Karpas-422 (cell line): Measurements from ENCODE around the gene TXN2. TPM values are rescaled to one million over a fixed set of nuclear protein-coding genes. Genes with fewer than 3 reads are reported as not detected.
A peak's percentile ranks its signal among the peaks of the same experiment; 100 is the strongest.
"Not testable (repeated sequence)": the region's sequence is repeated elsewhere in the genome, so short reads cannot be mapped to it uniquely, and the experiment has no call there.

Source experiments
- DNase-seq: peaks from one replicate; pipeline ENCODE4 v3.0.0-alpha.2; 2015
- H2AFZ ChIP-seq: fragments of 200-600 bp; sonication (generic); 2 replicates; pipeline ENCODE4 v1.6.1; 2014; ENCODE audit warnings: antibody characterized with exemption, low read length, mixed read lengths
- H3K27ac ChIP-seq: fragments of 200-600 bp; sonication (generic); 2 replicates; pipeline ENCODE4 v1.5.1; 2014; ENCODE audit warnings: mild to moderate bottlenecking, low read length, moderate library complexity
- H3K27me3 ChIP-seq: fragments of 200-600 bp; sonication (generic); 2 replicates; pipeline ENCODE4 v1.6.1; 2014; ENCODE audit warnings: low read length, mixed read lengths
- H3K36me3 ChIP-seq: fragments of 200-600 bp; sonication (generic); 2 replicates; pipeline ENCODE4 v1.6.1; 2014; ENCODE audit warnings: low read length, mixed read lengths; ENCODE audit not compliant: insufficient read depth
- H3K4me1 ChIP-seq: fragments of 200-600 bp; sonication (generic); 2 replicates; pipeline ENCODE4 v1.6.1; 2014; ENCODE audit warnings: mild to moderate bottlenecking, low read length, mixed read lengths
- H3K4me2 ChIP-seq: fragments of 200-600 bp; sonication (generic); 2 replicates; pipeline ENCODE4 v1.6.1; 2014; ENCODE audit warnings: low read length, low read depth, mild to moderate bottlenecking; ENCODE audit not compliant: poor library complexity, severe bottlenecking
- H3K4me3 ChIP-seq: fragments of 200-600 bp; sonication (generic); 2 replicates; pipeline ENCODE4 v1.5.1; 2014; ENCODE audit warnings: mild to moderate bottlenecking, antibody characterized with exemption, low read length, mixed read lengths
- H3K79me2 ChIP-seq: fragments of 200-600 bp; sonication (generic); 2 replicates; pipeline ENCODE4 v1.6.1; 2014; ENCODE audit warnings: mild to moderate bottlenecking, low read length, mixed read lengths
- H3K9ac ChIP-seq: fragments of 200-600 bp; sonication (generic); 2 replicates; pipeline ENCODE4 v1.6.0; 2014; ENCODE audit warnings: low read length
- H3K9me2 ChIP-seq: fragments of 200-600 bp; sonication (generic), shearing (Covaris generic); replicated peaks from 2 replicates; pipeline ENCODE4 v1.6.0; 2014; ENCODE audit warnings: mild to moderate bottlenecking, low read length, moderate library complexity; ENCODE audit not compliant: insufficient read depth
- H3K9me3 ChIP-seq: fragments of 300-700, 200-600 bp; sonication (generic); 2 replicates; pipeline ENCODE4 v1.6.1; 2014; ENCODE audit warnings: low read length, mixed read lengths
- H4K20me1 ChIP-seq: fragments of 200-600 bp; sonication (generic); 2 replicates; pipeline ENCODE4 v1.6.1; 2014; ENCODE audit warnings: mild to moderate bottlenecking, antibody characterized with exemption, low read length, low read depth; ENCODE audit not compliant: insufficient read depth
- total RNA-seq: library from RNA; depleted of rRNA; stranded (reverse); fragments of >200 nt; shearing (Covaris generic); gene quantifications from 2 replicates; pipeline ENCODE4 v1.2.3, GENCODE V29; 2014; ENCODE audit warnings: low replicate concordance

Gene TXN2
- total RNA-seq, 1 experiment from 2014 or later = 26.7 TPM

DNA sequence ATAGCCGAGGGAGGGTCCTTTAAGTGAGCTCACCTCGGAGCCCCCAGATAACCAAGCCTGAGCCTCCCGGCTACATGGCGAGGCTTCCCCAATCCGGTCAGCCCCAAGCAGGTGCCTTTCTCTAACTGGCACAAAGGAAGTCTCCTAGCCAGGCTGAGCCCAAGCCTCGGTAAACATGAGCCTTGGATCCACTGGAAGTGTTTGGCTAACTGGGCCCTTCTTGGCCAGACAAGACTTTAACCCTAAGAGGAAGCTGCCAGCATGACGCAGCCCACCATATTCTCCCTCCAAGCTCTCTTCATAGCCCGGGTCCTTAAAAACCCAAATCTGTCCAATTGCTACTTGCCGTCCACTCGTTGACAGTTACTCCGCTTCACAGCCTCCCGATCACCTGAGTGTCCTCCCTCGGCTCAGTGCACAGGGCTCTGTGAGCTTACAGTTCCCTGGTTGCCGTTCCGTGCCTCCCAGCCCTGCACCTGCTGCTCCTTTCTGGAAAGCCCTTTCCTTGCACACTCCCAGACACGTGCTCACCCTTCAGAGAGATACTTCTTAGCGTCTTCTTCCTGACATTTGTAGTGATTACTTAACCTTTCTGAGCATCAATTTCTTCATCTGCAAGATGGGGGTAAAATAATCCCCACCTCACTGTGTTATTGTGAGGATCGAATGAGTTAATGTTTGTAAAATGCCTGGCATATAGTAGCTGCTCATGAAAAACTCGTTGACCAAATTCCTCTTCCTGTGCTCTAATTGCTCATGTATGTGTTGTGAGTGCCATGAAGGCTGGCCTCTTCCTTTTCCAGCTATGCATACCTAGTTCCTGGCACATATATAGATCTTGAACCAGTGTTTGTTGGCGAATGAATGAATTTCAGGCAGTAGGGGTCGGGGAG is 25.6 kb downstream of the TXN2 start:
- Histone ChIP-seq H2AFZ (peak overlapping the region; percentile 88; the same call in 1 of the 2 replicates), H3K79me2 (no peaks in the 10 kb centered on the region), H3K9ac (peak overlapping the region; percentile 68), H3K9me3 (no peaks in the 10 kb centered on the region), H3K36me3 (no peaks in the 10 kb centered on the region), H3K9me2 (no peaks in the 10 kb centered on the region), H3K4me3 (peak overlapping the region; percentile 60), H4K20me1 (no peaks in the 10 kb centered on the region), H3K27ac (no peak overlapping the region), H3K4me1 (peaks cover 28% of the 10 kb centered on the region), H3K4me2 (peak overlapping the region; percentile 71), H3K27me3 (no peaks in the 10 kb centered on the region)
- no peak for DNase-seq

DNA sequence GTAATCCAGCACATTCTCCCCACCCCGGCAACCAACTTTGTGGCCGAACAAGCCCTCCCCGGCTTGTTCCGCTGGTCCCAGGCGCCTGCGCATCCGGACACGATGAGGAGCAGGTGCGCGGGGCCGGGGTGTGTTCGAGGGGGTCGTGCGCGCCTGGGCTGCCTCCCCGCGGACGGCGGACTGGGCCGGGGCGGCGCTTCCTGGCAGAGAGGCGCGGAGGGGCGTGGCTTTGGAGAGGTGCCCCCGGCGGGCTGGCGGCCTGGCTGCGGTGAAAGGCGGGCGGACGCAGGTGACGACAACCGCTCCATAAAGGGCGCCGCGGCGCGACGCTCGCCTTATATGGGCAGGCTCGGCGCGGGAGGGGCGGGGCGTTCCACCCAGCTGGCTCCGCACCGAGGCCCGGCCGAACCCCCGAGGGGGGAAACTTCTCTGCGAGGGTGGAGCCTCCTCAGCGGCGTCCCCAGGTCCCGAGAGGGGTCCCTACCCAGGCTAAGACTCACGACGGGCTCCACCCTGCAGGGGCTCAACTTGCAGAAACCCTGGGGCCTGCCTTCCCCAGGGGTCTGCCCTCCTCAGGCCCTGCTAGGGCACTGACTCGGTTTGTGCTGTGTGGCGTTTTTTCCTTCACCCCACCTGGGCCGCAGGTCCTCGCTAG is 26.4 kb downstream of the TXN2 start:
- Histone ChIP-seq H3K4me2 (peak overlapping the region; percentile 71), H3K9ac (peak overlapping the region; percentile 68), H2AFZ (peak overlapping the region; percentile 88), H3K79me2 (no peaks in the 10 kb centered on the region), H3K36me3 (no peaks in the 10 kb centered on the region), H3K27ac (no peak overlapping the region), H3K9me2 (no peaks in the 10 kb centered on the region), H3K4me3 (peak overlapping the region; percentile 60), H4K20me1 (no peaks in the 10 kb centered on the region), H3K9me3 (no peaks in the 10 kb centered on the region), H3K27me3 (no peaks in the 10 kb centered on the region), H3K4me1 (peaks cover 28% of the 10 kb centered on the region)
- DNase-seq = peak; percentile 90

DNA sequence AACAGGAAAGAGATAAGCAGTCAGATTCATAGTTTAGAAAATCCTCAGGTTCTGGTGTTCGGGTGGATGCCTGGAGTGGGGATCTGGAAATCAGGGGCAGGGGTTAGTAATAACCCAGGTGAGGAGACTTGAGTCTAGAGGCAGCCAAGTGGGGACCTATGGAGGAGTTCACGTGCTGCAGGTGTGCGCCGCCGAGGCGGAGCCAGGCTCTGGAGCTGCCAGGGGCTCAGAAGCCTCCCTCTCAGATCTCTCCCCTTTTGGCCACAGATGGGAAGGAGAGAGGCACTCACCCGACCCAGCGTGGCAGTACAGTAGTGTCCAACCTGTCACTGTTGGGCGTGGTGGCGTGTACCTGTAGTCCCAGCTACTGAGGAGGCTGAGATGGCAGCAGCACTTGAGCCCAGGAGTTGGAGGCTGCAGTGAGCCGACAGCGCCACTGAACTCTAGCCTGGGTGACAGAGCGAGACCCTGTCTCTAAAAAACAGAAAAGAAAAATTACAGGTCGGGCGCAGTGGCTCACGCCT is 27.5 kb downstream of the TXN2 start:
- no peak overlapping the region for H3K4me3 ChIP-seq
- DNase-seq = no peak
- H3K4me2 ChIP-seq = no peak overlapping the region

DNA sequence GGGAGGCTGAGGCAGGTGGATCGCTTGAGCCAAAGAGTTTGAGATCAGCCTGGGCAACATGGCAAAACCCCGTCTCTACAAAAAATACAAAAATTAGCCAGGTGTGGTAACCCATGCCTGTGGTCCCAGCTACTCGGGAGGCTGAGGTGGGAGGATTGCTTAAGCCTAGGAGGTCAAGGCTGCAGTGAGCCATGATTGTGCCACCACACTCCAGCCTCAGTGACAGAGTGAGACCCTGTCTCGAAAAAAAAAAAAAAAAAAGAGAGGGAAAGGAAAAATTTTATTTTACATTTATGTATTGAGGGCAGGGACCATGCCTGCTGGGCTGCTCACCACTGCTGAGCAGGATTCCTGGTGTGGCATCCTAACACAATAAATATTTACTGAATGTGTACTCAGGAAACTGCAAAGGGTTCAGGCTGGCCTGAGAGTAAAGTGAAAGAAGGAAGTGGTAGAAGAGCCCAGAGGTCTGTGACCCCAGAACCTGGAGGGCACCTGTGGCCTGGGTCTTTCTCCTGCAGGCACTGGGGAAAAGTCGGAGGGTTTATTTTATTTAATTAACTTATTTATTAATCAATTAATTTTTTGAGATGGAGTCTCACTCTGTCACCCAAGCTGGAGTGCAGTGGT is 28.3 kb downstream of the TXN2 start:
- H3K9ac ChIP-seq, H3K79me2 ChIP-seq, H3K9me2 ChIP-seq, H3K36me3 ChIP-seq, DNase-seq, H3K9me3 ChIP-seq, H3K4me3 ChIP-seq, H3K4me2 ChIP-seq, H2AFZ ChIP-seq, H3K27me3 ChIP-seq, H3K27ac ChIP-seq, H4K20me1 ChIP-seq: not testable (repeated sequence)
- H3K4me1 ChIP-seq = peaks cover 31% of the 10 kb centered on the region

More for the DNA sequence above, 27.5 kb downstream of the TXN2 start:
- H3K4me1 ChIP-seq = peaks cover 31% of the 10 kb centered on the region
- H3K9ac ChIP-seq = no peak overlapping the region
- no peaks in the 10 kb centered on the region for H3K36me3 ChIP-seq
- no peaks in the 10 kb centered on the region for H3K27me3 ChIP-seq
- no peak overlapping the region for H3K27ac ChIP-seq
- no peaks in the 10 kb centered on the region for H3K79me2 ChIP-seq
- no peaks in the 10 kb centered on the region for H3K9me3 ChIP-seq
- H2AFZ ChIP-seq = no peak overlapping the region
- H4K20me1 ChIP-seq = no peaks in the 10 kb centered on the region
- no peaks in the 10 kb centered on the region for H3K9me2 ChIP-seq

DNA sequence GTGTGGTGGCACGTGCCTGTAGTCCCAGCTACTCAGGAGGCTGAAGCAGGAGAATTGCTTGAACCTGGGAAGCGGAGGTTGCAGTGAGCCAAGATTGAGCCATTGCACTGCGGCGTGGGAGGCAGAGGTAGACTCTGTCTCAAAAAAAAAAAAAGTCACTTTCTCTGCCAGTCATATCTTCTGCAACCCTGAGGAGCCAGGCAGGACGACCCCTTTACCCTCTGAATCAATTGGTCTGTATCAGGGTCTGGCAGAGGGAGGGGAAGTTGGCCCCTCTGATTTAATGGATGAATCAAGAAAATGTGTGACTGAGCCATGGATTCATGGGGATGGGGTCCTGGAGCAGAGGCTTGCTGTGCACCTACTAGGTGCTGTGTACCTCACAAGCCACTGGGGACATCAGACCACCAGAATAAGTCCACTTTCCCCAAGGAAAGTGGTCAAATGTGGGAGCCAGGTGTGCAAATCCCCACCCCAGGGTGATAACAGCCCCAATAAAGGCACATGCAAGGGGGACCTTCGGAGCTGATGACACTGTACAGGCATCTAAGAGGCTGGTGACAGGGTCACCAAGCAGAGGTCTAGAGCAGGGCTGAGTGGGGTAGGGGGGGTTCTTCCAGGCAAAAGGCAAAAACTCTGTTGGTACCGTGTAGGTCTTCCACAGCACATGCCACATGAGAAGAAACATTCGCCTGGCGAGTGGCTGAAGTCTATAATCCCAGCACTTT is 29.0 kb downstream of the TXN2 start:
- H3K9me3 ChIP-seq = no peaks in the 10 kb centered on the region
- no peak overlapping the region for H3K4me3 ChIP-seq
- peak overlapping the region; percentile 36 for H3K4me2 ChIP-seq
- H3K4me1 ChIP-seq = peaks cover 31% of the 10 kb centered on the region
- no peak overlapping the region for H3K9ac ChIP-seq
- H3K9me2 ChIP-seq = no peaks in the 10 kb centered on the region
- H2AFZ ChIP-seq = peak overlapping the region; percentile 55; the same call in 1 of the 2 replicates
- no peaks in the 10 kb centered on the region for H4K20me1 ChIP-seq
- no peaks in the 10 kb centered on the region for H3K27me3 ChIP-seq
- H3K27ac ChIP-seq = no peak overlapping the region
- no peak for DNase-seq
- H3K79me2 ChIP-seq = no peaks in the 10 kb centered on the region
- H3K36me3 ChIP-seq = no peaks in the 10 kb centered on the region

DNA sequence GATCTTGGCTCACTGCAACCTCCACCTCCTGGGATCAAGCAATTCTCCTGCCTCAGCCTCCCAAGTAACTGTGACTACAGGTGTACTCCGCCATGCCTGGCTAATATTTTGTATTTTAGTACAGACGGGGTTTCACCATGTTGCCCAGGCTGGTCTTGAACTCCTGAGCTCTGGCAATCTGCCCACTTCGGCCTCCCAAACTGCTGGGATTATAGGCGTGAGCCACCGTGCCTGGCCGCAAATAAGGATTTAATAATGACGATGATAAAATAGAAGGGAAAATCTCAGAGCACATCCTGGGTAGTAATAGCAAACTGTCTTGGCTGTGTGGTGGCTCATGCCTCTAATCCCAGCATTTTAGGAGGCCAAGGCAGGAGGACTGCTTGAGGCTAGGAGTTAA is 30.5 kb downstream of the TXN2 start:
- H3K9me2 ChIP-seq, H3K36me3 ChIP-seq, H3K9me3 ChIP-seq, DNase-seq, H3K4me3 ChIP-seq, H3K27ac ChIP-seq, H4K20me1 ChIP-seq, H3K9ac ChIP-seq, H2AFZ ChIP-seq, H3K27me3 ChIP-seq, H3K4me2 ChIP-seq, H3K79me2 ChIP-seq: not testable (repeated sequence)
- peaks cover 31% of the 10 kb centered on the region for H3K4me1 ChIP-seq

DNA sequence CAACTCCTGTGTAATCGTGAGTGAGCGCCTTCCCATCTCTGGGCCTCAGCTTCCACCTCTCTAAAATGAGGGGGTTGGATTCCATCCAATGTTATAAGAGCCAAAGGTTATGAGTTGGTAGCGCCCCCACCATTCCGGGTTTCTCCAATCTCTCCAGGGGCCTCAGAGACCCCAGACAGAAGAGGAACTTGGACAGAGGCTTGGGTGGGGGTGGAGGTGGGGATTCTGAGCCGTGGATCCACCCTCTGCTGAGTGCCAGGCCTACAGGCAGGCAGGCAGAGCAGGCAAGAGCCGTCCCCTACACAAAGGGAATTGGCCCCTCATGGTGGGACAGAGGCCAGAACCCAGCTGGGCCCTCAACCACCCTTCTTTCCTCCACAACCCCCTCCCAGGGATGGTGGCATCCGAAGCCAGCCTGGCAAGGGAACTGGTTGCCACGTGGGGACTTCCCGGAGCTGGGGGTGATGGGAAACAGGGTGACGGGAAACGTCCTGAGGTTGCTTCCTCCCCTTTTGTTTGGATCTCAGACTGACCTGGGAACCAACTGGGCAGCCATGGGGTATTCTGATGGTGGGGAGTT is 31.8 kb downstream of the TXN2 start:
- peaks cover 20% of the 10 kb centered on the region for H3K4me1 ChIP-seq

More for the DNA sequence above, 31.8 kb downstream of the TXN2 start:
- no peak overlapping the region for H2AFZ ChIP-seq
- H3K4me3 ChIP-seq = no peak overlapping the region
- no peak overlapping the region for H3K9ac ChIP-seq
- DNase-seq = no peak
- H3K27me3 ChIP-seq = no peaks in the 10 kb centered on the region
- no peaks in the 10 kb centered on the region for H4K20me1 ChIP-seq
- no peaks in the 10 kb centered on the region for H3K9me2 ChIP-seq
- H3K27ac ChIP-seq = no peak overlapping the region
- no peaks in the 10 kb centered on the region for H3K79me2 ChIP-seq
- H3K4me2 ChIP-seq = no peak overlapping the region
- H3K36me3 ChIP-seq = no peaks in the 10 kb centered on the region
- no peaks in the 10 kb centered on the region for H3K9me3 ChIP-seq
